IMR-90 (cell line): ENCODE results near the gene CDH7. TPM values are rescaled to one million over a fixed set of nuclear protein-coding genes. Genes with fewer than 3 reads are reported as not detected.

Source experiments
- ATAC-seq: fragments of 200-7000 bp; cut with Tn5 transposase; 2 replicates; pipeline ENCODE4 v1.9.1; 2020; ENCODE audit warnings: low read depth, mild to moderate bottlenecking, moderate library complexity
- BruUV-seq: library from RNA; stranded (reverse); fragments of 400-500 nt; replicated peaks from 2 replicates; lab custom pipeline; 2021; lab: Mats Ljungman, UMichigan
- CTCF ChIA-PET: fragments of 300-600 bp; formaldehyde crosslinking; extraction: SDS; loops from one replicate; lab custom pipeline; 2021; ENCODE audit warnings: antibody characterized with exemption; lab: Yijun Ruan, JAX
- POLR2A ChIA-PET: fragments of 300-600 bp; sonication (Branson Sonifier 250); formaldehyde crosslinking; loops from one replicate; lab custom pipeline; 2022; ENCODE audit warnings: antibody characterized with exemption; ENCODE audit not compliant: unreplicated experiment; lab: Charles Lee
- DNase-seq: peaks from one replicate; pipeline ENCODE4 v3.0.0; 2013
- H2AFZ ChIP-seq: replicated peaks from 2 replicates; pipeline ENCODE3; 2013; ENCODE audit warnings: low read length, mild to moderate bottlenecking; ENCODE audit not compliant: poor library complexity
- H2AK5ac ChIP-seq: 2 replicates; pipeline ENCODE4 v1.6.1; 2013; ENCODE audit warnings: low read depth, low read length, inconsistent platforms
- H2AK9ac ChIP-seq: replicated peaks from 2 replicates; pipeline ENCODE3; 2013; ENCODE audit warnings: mild to moderate bottlenecking, low read depth, low read length, moderate library complexity; ENCODE audit not compliant: poor library complexity
- H2BK120ac ChIP-seq: 2 replicates; pipeline ENCODE4 v1.6.1; 2013; ENCODE audit warnings: low read depth, low read length, inconsistent platforms
- H2BK15ac ChIP-seq: 3 replicates; pipeline ENCODE4 v1.6.1; 2013; ENCODE audit warnings: low read depth, low read length, inconsistent platforms
- H2BK20ac ChIP-seq: 2 replicates; pipeline ENCODE4 v1.6.1; 2013; ENCODE audit warnings: low read depth, mild to moderate bottlenecking, inconsistent platforms, low read length, moderate library complexity
- H2BK5ac ChIP-seq: 2 replicates; pipeline ENCODE4 v1.6.1; 2013; ENCODE audit warnings: mild to moderate bottlenecking, low read depth, low read length, inconsistent platforms; ENCODE audit not compliant: poor library complexity, severe bottlenecking
- H3K14ac ChIP-seq: replicated peaks from 2 replicates; pipeline ENCODE4 v1.6.1; 2013; ENCODE audit warnings: low read depth, low read length, inconsistent platforms
- H3K18ac ChIP-seq: 2 replicates; pipeline ENCODE4 v1.6.1; 2013; ENCODE audit warnings: low read depth, low read length, control low read depth
- H3K23ac ChIP-seq: 2 replicates; pipeline ENCODE4 v1.6.1; 2013; ENCODE audit warnings: low read depth, low read length, inconsistent platforms
- H3K27ac ChIP-seq: 2 replicates; pipeline ENCODE4 v1.5.1; 2013; ENCODE audit warnings: mild to moderate bottlenecking, control low read depth, low read length; ENCODE audit not compliant: insufficient read depth
- H3K27me3 ChIP-seq: 2 replicates; pipeline ENCODE4 v1.6.1; 2013; ENCODE audit warnings: low read length; ENCODE audit not compliant: control insufficient read depth, insufficient read depth
- H3K36me3 ChIP-seq: 2 replicates; pipeline ENCODE4 v1.6.1; 2013; ENCODE audit warnings: low read length, mixed read lengths; ENCODE audit not compliant: control insufficient read depth, insufficient read depth
- H3K4ac ChIP-seq: 2 replicates; pipeline ENCODE4 v1.6.1; 2013; ENCODE audit warnings: low read depth, low read length, inconsistent platforms
- H3K4me1 ChIP-seq: 2 replicates; pipeline ENCODE4 v1.6.1; 2013; ENCODE audit warnings: low read length, mixed read lengths; ENCODE audit not compliant: control insufficient read depth, insufficient read depth
- H3K4me2 ChIP-seq: 2 replicates; pipeline ENCODE4 v1.6.1; 2013; ENCODE audit warnings: low read depth, mild to moderate bottlenecking, control low read depth, low read length, moderate library complexity
- H3K4me3 ChIP-seq: 2 replicates; pipeline ENCODE4 v1.5.1; 2013; ENCODE audit warnings: low read depth, mild to moderate bottlenecking, control low read depth, low read length, moderate library complexity; ENCODE audit not compliant: insufficient read depth
- H3K56ac ChIP-seq: 2 replicates; pipeline ENCODE4 v1.6.1; 2013; ENCODE audit warnings: low read length, inconsistent platforms; ENCODE audit not compliant: insufficient read depth; ENCODE audit errors: extremely low read depth
- H3K79me1 ChIP-seq, 2 experiments: 2 replicates each; pipeline ENCODE4 v1.6.1; 2013; ENCODE audit warnings: low read length in 2 of 2, inconsistent platforms in 1 of 2, low read depth in 1 of 2
- H3K9ac ChIP-seq: 2 replicates; pipeline ENCODE4 v1.6.1; 2013; ENCODE audit warnings: low read depth, low read length, control low read depth
- H3K9me1 ChIP-seq: 2 replicates; pipeline ENCODE4 v1.6.1; 2013; ENCODE audit warnings: low read length, inconsistent platforms; ENCODE audit not compliant: insufficient read depth
- H3K9me3 ChIP-seq: 2 replicates; pipeline ENCODE4 v1.6.1; 2013; ENCODE audit warnings: low read length; ENCODE audit not compliant: control insufficient read depth, insufficient read depth
- H4K20me1 ChIP-seq: 2 replicates; pipeline ENCODE4 v1.6.1; 2013; ENCODE audit warnings: low read length, inconsistent platforms; ENCODE audit not compliant: insufficient read depth
- H4K5ac ChIP-seq: 2 replicates; pipeline ENCODE4 v1.6.1; 2013; ENCODE audit warnings: mild to moderate bottlenecking, low read depth, low read length, control low read depth
- H4K8ac ChIP-seq, 2 experiments: 2 replicates each; pipeline ENCODE4 v1.6.1; 2013; ENCODE audit warnings: low read depth in 2 of 2, low read length in 2 of 2, control low read depth in 1 of 2, inconsistent platforms in 1 of 2
- H4K91ac ChIP-seq: 2 replicates; pipeline ENCODE4 v1.6.1; 2013; ENCODE audit warnings: low read depth, low read length, inconsistent platforms; ENCODE audit not compliant: insufficient read depth
- CEBPB ChIP-seq: IDR thresholded peaks from 2 replicates; pipeline ENCODE4 v1.6.1; 2012; ENCODE audit warnings: low read depth, low read length, improper control_type of control experiment
- FOS ChIP-seq: fragments of 150-350 bp; IDR thresholded peaks from 2 replicates; pipeline ENCODE4 v1.6.1; 2016; ENCODE audit warnings: low read depth, low read length
- MAZ ChIP-seq: IDR thresholded peaks from 2 replicates; pipeline ENCODE4 v1.6.1; 2012; ENCODE audit warnings: low read depth, mild to moderate bottlenecking, low read length, improper control_type of control experiment, moderate library complexity, borderline replicate concordance
- POLR2A ChIP-seq: IDR thresholded peaks from 2 replicates; pipeline ENCODE4 v1.6.1; 2012; ENCODE audit warnings: mild to moderate bottlenecking, low read depth, low read length
- WGBS, 2 experiments: methylation state at CpG; one replicate each; pipeline versions ENCODE4 v1.1.5 to v1.1.7; 2013; ENCODE audit warnings: missing lambda C conversion rate in 2 of 2; ENCODE audit not compliant: insufficient read length in 1 of 2; ENCODE audit errors: extremely low coverage in 2 of 2; 5-methylcytosine and 5-hydroxymethylcytosine counted together
- dilution Hi-C: fragments of 300-500 bp; cut with HindIII; formaldehyde crosslinking; loops from one replicate; pipeline ENCODE4 v1.14.3; 2018; ENCODE audit warnings: low sequenced_read_pairs; ENCODE audit not compliant: unreplicated experiment
- in situ Hi-C: fragments of 300-500 bp; cut with MboI; formaldehyde crosslinking; loops from 3 replicates; pipeline ENCODE4 v1.14.3; 2019; ENCODE audit warnings: low sequenced_read_pairs, inconsistent platforms, mixed read lengths
- intact Hi-C: fragments of 100-400 bp; cut with micrococcal nuclease; formaldehyde crosslinking; loops from 2 replicates; pipeline ENCODE4 v1.10.0; 2022
- polyA plus RNA-seq, 3 experiments: library from polyadenylated mRNA; depleted of rRNA; stranded (reverse); fragments of >200 nt; gene quantifications; 2 replicates each; pipeline ENCODE4 v1.2.3, GENCODE V29; 2012; ENCODE audit warnings: low replicate concordance in 1 of 3
- total RNA-seq: library from RNA; depleted of rRNA; stranded (reverse); fragments of >200 nt; gene quantifications from 2 replicates; pipeline ENCODE4 v1.2.3, GENCODE V29; 2012
- TF ChIP-seq, protein P1 (sequence below): conservative IDR thresholded peaks from 2 replicates; pipeline ENCODE4 v1.5.1; 2012; ENCODE audit warnings: mild to moderate bottlenecking, low read depth, low read length, improper control_type of control experiment

Gene CDH7
- total and polyA plus RNA-seq, 2 of the 4 experiments (the other 2 are of a cell fraction): not detected

DNA sequence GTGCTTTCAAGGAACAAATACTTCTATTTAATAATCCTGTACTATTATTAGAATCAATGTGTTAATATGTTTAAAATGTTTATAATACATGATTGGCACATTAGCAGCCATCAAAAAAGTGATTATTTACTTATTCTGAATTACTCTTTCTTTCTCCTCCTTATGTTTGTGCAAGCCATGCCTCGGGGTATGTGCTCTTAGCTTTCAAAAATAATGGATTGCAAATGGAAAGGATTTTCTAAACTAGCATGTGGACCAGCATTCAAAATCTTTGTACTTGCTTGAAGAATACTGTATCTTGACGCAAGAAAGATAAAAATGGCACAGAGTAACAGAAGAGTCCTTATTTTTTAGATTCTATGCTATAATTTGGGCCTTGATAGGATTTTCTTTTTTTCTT lies 156.5 kb downstream of the CDH7 start:
- WGBS, 2 experiments: no CpG with 5 or more reads among the region's 2 CpGs
- no peak overlapping the region for H4K5ac ChIP-seq
- no peak overlapping the region for H3K56ac ChIP-seq
- H3K9me1 ChIP-seq: no peaks in the 10 kb centered on the region
- H3K9me3 ChIP-seq: peaks cover 5% of the 10 kb centered on the region
- intact Hi-C loops (no loop called here), dilution Hi-C loops (no loop called here), in situ Hi-C loops (no loop called here)
- BruUV-seq: no TSS peak
- H4K91ac ChIP-seq: no peak overlapping the region
- ChIA-PET POLR2A (no interaction called here), CTCF (no interaction called here)
- H2AK5ac ChIP-seq: no peak overlapping the region
- H2AFZ ChIP-seq: no peak overlapping the region
- H3K4me2 ChIP-seq: no peak overlapping the region
- no peak for TF ChIP-seq FOS
- no peak for TF ChIP-seq MAZ
- TF ChIP-seq CEBPB: no peak
- no peak for TF ChIP-seq POLR2A
- TF ChIP-seq, protein P1, sequence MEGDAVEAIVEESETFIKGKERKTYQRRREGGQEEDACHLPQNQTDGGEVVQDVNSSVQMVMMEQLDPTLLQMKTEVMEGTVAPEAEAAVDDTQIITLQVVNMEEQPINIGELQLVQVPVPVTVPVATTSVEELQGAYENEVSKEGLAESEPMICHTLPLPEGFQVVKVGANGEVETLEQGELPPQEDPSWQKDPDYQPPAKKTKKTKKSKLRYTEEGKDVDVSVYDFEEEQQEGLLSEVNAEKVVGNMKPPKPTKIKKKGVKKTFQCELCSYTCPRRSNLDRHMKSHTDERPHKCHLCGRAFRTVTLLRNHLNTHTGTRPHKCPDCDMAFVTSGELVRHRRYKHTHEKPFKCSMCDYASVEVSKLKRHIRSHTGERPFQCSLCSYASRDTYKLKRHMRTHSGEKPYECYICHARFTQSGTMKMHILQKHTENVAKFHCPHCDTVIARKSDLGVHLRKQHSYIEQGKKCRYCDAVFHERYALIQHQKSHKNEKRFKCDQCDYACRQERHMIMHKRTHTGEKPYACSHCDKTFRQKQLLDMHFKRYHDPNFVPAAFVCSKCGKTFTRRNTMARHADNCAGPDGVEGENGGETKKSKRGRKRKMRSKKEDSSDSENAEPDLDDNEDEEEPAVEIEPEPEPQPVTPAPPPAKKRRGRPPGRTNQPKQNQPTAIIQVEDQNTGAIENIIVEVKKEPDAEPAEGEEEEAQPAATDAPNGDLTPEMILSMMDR: no peak
- H3K4me3 ChIP-seq: no peak overlapping the region
- no peak overlapping the region for H2AK9ac ChIP-seq
- no peak overlapping the region for H3K14ac ChIP-seq
- H2BK120ac ChIP-seq: no peak overlapping the region
- H3K18ac ChIP-seq: no peak overlapping the region
- no peaks in the 10 kb centered on the region for H3K4me1 ChIP-seq
- no peaks in the 10 kb centered on the region for H3K79me1 ChIP-seq
- no peak overlapping the region for H3K4ac ChIP-seq
- no peak overlapping the region for H2BK5ac ChIP-seq
- H2BK20ac ChIP-seq: no peak overlapping the region
- ATAC-seq (no peak), DNase-seq (no peak)
- no peak overlapping the region for H3K23ac ChIP-seq
- no peak overlapping the region for H3K27ac ChIP-seq
- H3K36me3 ChIP-seq: no peaks in the 10 kb centered on the region
- H3K9ac ChIP-seq: no peak overlapping the region
- H4K20me1 ChIP-seq: no peaks in the 10 kb centered on the region
- no peak overlapping the region for H4K8ac ChIP-seq
- H3K27me3 ChIP-seq: no peaks in the 10 kb centered on the region
- H2BK15ac ChIP-seq: no peak overlapping the region
